NAMALWA (cell line): ENCODE measurements around the gene GRM4.

Experiments used
- DNase-seq: peaks from one replicate; pipeline ENCODE4 v3.0.0-alpha.2; 2015; ENCODE audit warnings: low spot score

The GRM4 gene

GRCh38 chr6:34061348-34061747 lies 84.5 kb downstream of the GRM4 start:
- no peak for DNase-seq

- no peak for DNase-seq
These were observed 86.0 kb downstream of the GRM4 start for GRCh38 chr6:34059914-34060313.

GRCh38 chr6:34059136-34059731 lies 86.7 kb downstream of the GRM4 start:
- DNase-seq: no peak

- no peak for DNase-seq
These were observed 88.1 kb downstream of the GRM4 start for GRCh38 chr6:34057790-34058189.

GRCh38 chr6:34057191-34057590 lies 88.7 kb downstream of the GRM4 start:
- DNase-seq: no peak

GRCh38 chr6:34056305-34057108 lies 89.4 kb downstream of the GRM4 start:
- peak; percentile 58 for DNase-seq

- peak; percentile 81 for DNase-seq
These were observed 90.5 kb downstream of the GRM4 start for GRCh38 chr6:34055223-34055933.

- DNase-seq: no peak
These were observed 92.2 kb downstream of the GRM4 start for GRCh38 chr6:34053721-34054120.

GRCh38 chr6:34052918-34053608 lies 92.8 kb downstream of the GRM4 start:
- DNase-seq: no peak

GRCh38 chr6:34052071-34052825 lies 93.6 kb downstream of the GRM4 start:
- no peak for DNase-seq

- DNase-seq: no peak
These were observed 94.5 kb downstream of the GRM4 start for GRCh38 chr6:34051331-34051919.

GRCh38 chr6:34050691-34051090 lies 95.2 kb downstream of the GRM4 start:
- DNase-seq: no peak

- no peak for DNase-seq
These were observed 96.2 kb downstream of the GRM4 start for GRCh38 chr6:34049395-34050342.

GRCh38 chr6:34047913-34048867 lies 97.7 kb downstream of the GRM4 start:
- no peak for DNase-seq

GRCh38 chr6:34046617-34047016 lies 99.3 kb downstream of the GRM4 start:
- DNase-seq: no peak

GRCh38 chr6:34045771-34046170 lies 100.1 kb downstream of the GRM4 start:
- DNase-seq: no peak

- DNase-seq: peak; percentile 52
These were observed 100.8 kb downstream of the GRM4 start for GRCh38 chr6:34044945-34045595.

- DNase-seq: no peak
These were observed 102.5 kb downstream of the GRM4 start for GRCh38 chr6:34043359-34043758.
